ENCODE results near the gene RPS3A.

- TF ChIP-seq CTCF (IDR thresholded peaks at IDR 0.05) (no peak), ZFX (IDR thresholded peaks at IDR 0.05; ENCODE audit: borderline replicate concordance) (no peak)
Measured at GRCh38 chr4:151098979-151099228, 524 bp upstream of the RPS3A start.
